ENCODE results near the gene CFAP20DC.

CFAP20DC gene

GRCh38 chr3:58798312-58798711, 251.5 kb downstream of the CFAP20DC start:
- DNase-seq: no peak

- DNase-seq: no peak
Measured at GRCh38 chr3:58794750-58795149, 255.1 kb downstream of the CFAP20DC start.

- no peak for DNase-seq
Measured at GRCh38 chr3:58793938-58794337, 255.9 kb downstream of the CFAP20DC start.

GRCh38 chr3:58792921-58793451, 256.8 kb downstream of the CFAP20DC start:
- no peak for DNase-seq

GRCh38 chr3:58789385-58789784, 260.4 kb downstream of the CFAP20DC start:
- no peak for DNase-seq

- DNase-seq: no peak
Measured at GRCh38 chr3:58784888-58785287, 264.9 kb downstream of the CFAP20DC start.

- DNase-seq: no peak
Measured at GRCh38 chr3:58784425-58784824, 265.4 kb downstream of the CFAP20DC start.

GRCh38 chr3:58783845-58784244, 266.0 kb downstream of the CFAP20DC start:
- DNase-seq: no peak

GRCh38 chr3:58779934-58780333, 269.9 kb downstream of the CFAP20DC start:
- DNase-seq: peak; percentile 15

GRCh38 chr3:58776231-58776630, 273.6 kb downstream of the CFAP20DC start:
- DNase-seq: no peak

GRCh38 chr3:58772462-58772861, 277.4 kb downstream of the CFAP20DC start:
- no peak for DNase-seq

GRCh38 chr3:58769065-58769464, 280.8 kb downstream of the CFAP20DC start:
- DNase-seq: no peak

- no peak for DNase-seq
Measured at GRCh38 chr3:58766587-58767282, 283.1 kb downstream of the CFAP20DC start.

- no peak for DNase-seq
Measured at GRCh38 chr3:58755150-58755549, 294.7 kb downstream of the CFAP20DC start.

- DNase-seq: no peak
Measured at GRCh38 chr3:58754074-58754473, 295.8 kb downstream of the CFAP20DC start.

- peak; percentile 22 for DNase-seq
Measured at GRCh38 chr3:58751882-58752567, 297.8 kb downstream of the CFAP20DC start.

- DNase-seq: no peak
Measured at GRCh38 chr3:58751235-58751634, 298.6 kb downstream of the CFAP20DC start.

- no peak for DNase-seq
Measured at GRCh38 chr3:58749948-58750347, 299.9 kb downstream of the CFAP20DC start.

GRCh38 chr3:58748024-58748423, 301.8 kb downstream of the CFAP20DC start:
- DNase-seq: no peak

GRCh38 chr3:58746758-58747157, 303.1 kb downstream of the CFAP20DC start:
- no peak for DNase-seq

- no peak for DNase-seq
Measured at GRCh38 chr3:58743296-58743695, 306.5 kb downstream of the CFAP20DC start.

GRCh38 chr3:58742239-58742638, 307.6 kb downstream of the CFAP20DC start:
- no peak for DNase-seq

- no peak for DNase-seq
Measured at GRCh38 chr3:58737644-58738043, 312.2 kb downstream of the CFAP20DC start.

GRCh38 chr3:58731673-58732072, 318.2 kb downstream of the CFAP20DC start:
- no peak for DNase-seq

Measured in eye (tissue), 1 donor.